Renal cortical epithelial cell (primary cell): ENCODE data around the gene CCL17. TPM values are rescaled to one million over a fixed set of nuclear protein-coding genes. Genes with fewer than 3 reads are reported as not detected.
"Not testable (repeated sequence)": the region's sequence is repeated elsewhere in the genome, so short reads cannot be mapped to it uniquely, and the experiment has no call there.

Experiments used
- DNase-seq: peaks from one replicate; pipeline ENCODE4 v3.0.0-alpha.2; 2011; ENCODE audit warnings: low read depth
- total RNA-seq: library from RNA; depleted of rRNA; stranded (reverse); fragments of >200 nt; gene quantifications from 2 replicates; pipeline ENCODE4 v1.2.3, GENCODE V29; 2014

Gene CCL17
- total RNA-seq, 1 donor from 2014 or later, result not detected

GRCh38 chr16:57395026-57395425, 9.5 kb upstream of the CCL17 start:
- no peak for DNase-seq

GRCh38 chr16:57396786-57397185, 7.8 kb upstream of the CCL17 start:
- no peak for DNase-seq

- not testable (repeated sequence) for DNase-seq
These were observed 7.1 kb upstream of the CCL17 start for GRCh38 chr16:57397493-57397892.

GRCh38 chr16:57401943-57402640, 2.5 kb upstream of the CCL17 start:
- DNase-seq, result no peak

GRCh38 chr16:57405097-57405496, 530 bp downstream of the CCL17 start:
- no peak for DNase-seq

- no peak for DNase-seq
These were observed 2.3 kb downstream of the CCL17 start for GRCh38 chr16:57406881-57407280.

- DNase-seq, result no peak
These were observed 3.2 kb downstream of the CCL17 start for GRCh38 chr16:57407521-57408353.

- DNase-seq, result no peak
These were observed 4.5 kb downstream of the CCL17 start for GRCh38 chr16:57409065-57409464.

- DNase-seq, result no peak
These were observed 5.5 kb downstream of the CCL17 start for GRCh38 chr16:57409870-57410587.

GRCh38 chr16:57411362-57411976, 6.9 kb downstream of the CCL17 start:
- DNase-seq, result no peak

- DNase-seq, result no peak
These were observed 8.0 kb downstream of the CCL17 start for GRCh38 chr16:57412584-57412983.

GRCh38 chr16:57413301-57413730, 8.7 kb downstream of the CCL17 start:
- no peak for DNase-seq

- DNase-seq, result no peak
These were observed 9.2 kb downstream of the CCL17 start for GRCh38 chr16:57413733-57414132.

- DNase-seq, result no peak
These were observed 11.5 kb downstream of the CCL17 start for GRCh38 chr16:57416084-57416483.

- no peak for DNase-seq
These were observed 14.9 kb downstream of the CCL17 start for GRCh38 chr16:57419506-57419905.

- peak; percentile 41 for DNase-seq
These were observed 17.7 kb downstream of the CCL17 start for GRCh38 chr16:57422026-57422944.

- DNase-seq, result no peak
These were observed 18.6 kb downstream of the CCL17 start for GRCh38 chr16:57423152-57423551.

- DNase-seq, result no peak
These were observed 20.0 kb downstream of the CCL17 start for GRCh38 chr16:57424583-57424982.

GRCh38 chr16:57426356-57426755, 21.8 kb downstream of the CCL17 start:
- DNase-seq, result no peak

GRCh38 chr16:57427307-57427706, 22.7 kb downstream of the CCL17 start:
- no peak for DNase-seq

- DNase-seq, result peak; percentile 13
These were observed 23.3 kb downstream of the CCL17 start for GRCh38 chr16:57427824-57428223.
